Caco-2 (cell line): ENCODE data around the gene SNPH. TPM values are rescaled to one million over a fixed set of nuclear protein-coding genes. Genes with fewer than 3 reads are reported as not detected.

Experiments
- BruUV-seq: library from RNA; stranded (reverse); fragments of 400-500 nt; replicated peaks from 2 replicates; lab custom pipeline; 2021; lab: Mats Ljungman, UMichigan
- CTCF ChIA-PET: fragments of 300-600 bp; sonication (Branson Sonifier 250); formaldehyde crosslinking; loops from one replicate; lab custom pipeline; 2022; ENCODE audit warnings: antibody characterized with exemption; lab: Charles Lee
- POLR2A ChIA-PET: fragments of 300-600 bp; sonication (Branson Sonifier 250); formaldehyde crosslinking; loops from one replicate; lab custom pipeline; 2022; ENCODE audit warnings: antibody characterized with exemption; lab: Charles Lee
- DNase-seq, 2 experiments: peaks; one replicate each; pipeline versions ENCODE4 v3.0.0 to v3.0.0-alpha.2; 2020 to 2022
- H3K27me3 ChIP-seq: replicated peaks from 2 replicates; pipeline ENCODE4 v1.6.0; 2011; ENCODE audit warnings: low read length; ENCODE audit not compliant: control insufficient read depth, insufficient read depth
- H3K36me3 ChIP-seq: 2 replicates; pipeline ENCODE4 v1.5.1; 2011; ENCODE audit warnings: low read length; ENCODE audit not compliant: control insufficient read depth, insufficient read depth
- H3K4me1 ChIP-seq: fragments of 250-450 bp; sonication (Bioruptor Pico); 2 replicates; pipeline ENCODE4 v1.5.1; 2020; ENCODE audit warnings: mild to moderate bottlenecking
- H3K4me3 ChIP-seq: 2 replicates; pipeline ENCODE4 v1.5.1; 2011; ENCODE audit warnings: low read depth, mild to moderate bottlenecking, control low read depth, low read length
- H3K9me3 ChIP-seq: fragments of 250-450 bp; sonication (Bioruptor Pico); 2 replicates; pipeline ENCODE4 v1.5.1; 2020; ENCODE audit warnings: mild to moderate bottlenecking, moderate library complexity
- H3K27ac Mint-ChIP-seq: one replicate; pipeline ENCODE4 v1.8.0; 2022; ENCODE audit warnings: mixed read lengths; ENCODE audit not compliant: unreplicated experiment
- H3K27me3 Mint-ChIP-seq: one replicate; pipeline ENCODE4 v1.8.0; 2022; ENCODE audit warnings: mixed read lengths; ENCODE audit not compliant: insufficient read depth, unreplicated experiment
- H3K36me3 Mint-ChIP-seq: one replicate; pipeline ENCODE4 v1.8.0; 2022; ENCODE audit warnings: mild to moderate bottlenecking, mixed read lengths; ENCODE audit not compliant: insufficient read depth, unreplicated experiment
- H3K4me1 Mint-ChIP-seq: one replicate; pipeline ENCODE4 v1.8.0; 2022; ENCODE audit warnings: low read depth, mixed read lengths; ENCODE audit not compliant: unreplicated experiment
- H3K4me3 Mint-ChIP-seq: one replicate; pipeline ENCODE4 v1.8.0; 2022; ENCODE audit warnings: mild to moderate bottlenecking, moderate library complexity, mixed read lengths; ENCODE audit not compliant: unreplicated experiment
- H3K9me3 Mint-ChIP-seq: one replicate; pipeline ENCODE4 v1.8.0; 2022; ENCODE audit warnings: mixed read lengths; ENCODE audit not compliant: unreplicated experiment
- CTCF ChIP-seq, 2 experiments: fragments of 200-600 bp in 1 of 2; IDR thresholded peaks; 1 replicate in 1 of 2; 2 replicates in 1 of 2; pipeline versions ENCODE4 v1.5.1 to v1.8.0; 2011 to 2022; ENCODE audit warnings: antibody characterized with exemption in 1 of 2, control low read depth in 1 of 2, inconsistent platforms in 1 of 2, low read depth in 1 of 2, low read length in 1 of 2, mild to moderate bottlenecking in 1 of 2, moderate library complexity in 1 of 2; ENCODE audit not compliant: insufficient read depth in 1 of 2, severe bottlenecking in 1 of 2, unreplicated experiment in 1 of 2
- intact Hi-C: fragments of 100-400 bp; cut with micrococcal nuclease; formaldehyde crosslinking; loops from one replicate; pipeline ENCODE4 v1.10.0; 2022; ENCODE audit not compliant: unreplicated experiment
- total RNA-seq: library from RNA; stranded (reverse); gene quantifications from 2 replicates; pipeline ENCODE4 v1.2.3, GENCODE V29; 2022

SNPH gene
- total RNA-seq, 1 experiment from 2014 or later = 0.36 TPM

DNA sequence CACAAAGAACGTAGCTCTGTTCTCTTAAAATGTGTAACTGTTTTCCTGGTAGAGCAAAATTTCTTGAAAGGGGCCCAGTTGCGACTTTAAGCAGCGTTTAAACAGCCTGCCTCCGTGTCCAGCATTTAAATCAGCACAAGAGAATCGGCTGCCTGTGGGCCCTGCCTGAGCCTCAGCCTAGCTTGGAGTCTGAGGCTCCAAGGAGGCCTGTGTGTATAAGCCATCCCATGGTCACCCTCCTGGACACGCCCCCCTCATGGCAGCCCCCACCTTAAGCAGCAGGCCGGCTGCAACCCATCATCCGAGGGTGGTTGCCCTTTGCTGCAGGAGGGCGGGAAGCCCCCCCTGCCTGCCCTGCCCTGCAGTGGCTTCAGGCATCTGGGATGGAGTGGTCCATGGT, 44.0 kb downstream of the SNPH start:
- POLR2A ChIA-PET = no interaction called here
- H3K4me1 Mint-ChIP-seq = no peaks in the 10 kb centered on the region
- H3K36me3 Mint-ChIP-seq = no peaks in the 10 kb centered on the region
- no TSS peak for BruUV-seq
- intact Hi-C loops = no loop called here
- H3K4me3 Mint-ChIP-seq = no peak overlapping the region
- Histone ChIP-seq H3K4me3 (no peak overlapping the region), H3K36me3 (no peaks in the 10 kb centered on the region), H3K4me1 (no peaks in the 10 kb centered on the region), H3K9me3 (no peaks in the 10 kb centered on the region), H3K27me3 (no peaks in the 10 kb centered on the region)
- CTCF ChIA-PET = interaction anchor here (1.6 kb wide), 1 partner anchor 194 kb away, joined by 4 read pairs; no protein-coding TSS in a partner anchor
- DNase-seq = no peak
- H3K9me3 Mint-ChIP-seq = no peaks in the 10 kb centered on the region
- no peak overlapping the region for H3K27ac Mint-ChIP-seq
- no peak for TF ChIP-seq CTCF (IDR thresholded peaks at IDR 0.05; ENCODE audit: insufficient read depth in 1 of 2, low read depth in 1 of 2, low read length in 1 of 2, severe bottlenecking in 1 of 2, unreplicated experiment in 1 of 2)
- H3K27me3 Mint-ChIP-seq = no peaks in the 10 kb centered on the region

DNA sequence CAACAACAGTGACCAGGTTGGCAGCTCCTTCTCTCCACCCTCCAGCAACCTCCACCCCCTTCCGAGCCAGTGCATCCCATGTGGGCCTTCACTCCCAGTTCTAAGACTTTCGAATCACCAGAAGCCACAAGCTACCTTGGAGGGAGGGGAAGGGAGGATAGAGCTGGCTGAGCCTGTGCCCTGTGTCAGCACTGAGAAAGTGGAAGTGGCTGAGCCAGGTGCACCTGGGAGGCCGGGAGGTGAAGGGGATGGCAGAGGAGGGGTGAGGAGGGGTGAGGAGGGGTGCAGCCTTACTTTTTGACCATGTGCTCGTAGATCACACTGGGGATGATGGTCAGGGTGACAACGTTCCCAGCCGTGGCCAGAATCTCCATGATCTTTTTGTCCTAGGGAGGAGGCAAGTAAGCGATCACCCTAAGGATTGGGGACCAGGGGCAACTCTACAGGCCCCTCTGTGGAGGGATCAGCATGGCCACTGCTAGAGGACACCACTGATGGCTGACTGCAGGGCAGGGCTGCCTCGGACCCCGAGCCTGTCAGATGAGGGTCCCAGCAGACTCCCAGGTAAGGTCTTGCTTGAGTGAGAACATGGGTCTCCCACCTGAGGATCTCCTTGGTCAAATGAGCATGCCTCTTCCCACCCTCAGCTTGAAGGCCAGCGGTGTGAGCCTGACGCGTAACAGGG, 44.6 kb downstream of the SNPH start:
- Histone ChIP-seq H3K9me3 (no peaks in the 10 kb centered on the region), H3K36me3 (no peaks in the 10 kb centered on the region), H3K4me3 (no peak overlapping the region), H3K27me3 (no peaks in the 10 kb centered on the region), H3K4me1 (no peaks in the 10 kb centered on the region)
- Mint-ChIP-seq H3K36me3 (no peaks in the 10 kb centered on the region), H3K9me3 (no peaks in the 10 kb centered on the region), H3K4me1 (no peaks in the 10 kb centered on the region), H3K27ac (no peak overlapping the region), H3K27me3 (no peaks in the 10 kb centered on the region), H3K4me3 (no peak overlapping the region)
- no TSS peak for BruUV-seq
- intact Hi-C loops = no loop called here
- no peak for DNase-seq
- CTCF ChIA-PET = interaction anchor here (1.6 kb wide), 1 partner anchor 193 kb away, joined by 4 read pairs; no protein-coding TSS in a partner anchor
- TF ChIP-seq CTCF (IDR thresholded peaks at IDR 0.05; ENCODE audit: insufficient read depth in 1 of 2, low read depth in 1 of 2, low read length in 1 of 2, severe bottlenecking in 1 of 2, unreplicated experiment in 1 of 2) = no peak
- POLR2A ChIA-PET = no interaction called here

DNA sequence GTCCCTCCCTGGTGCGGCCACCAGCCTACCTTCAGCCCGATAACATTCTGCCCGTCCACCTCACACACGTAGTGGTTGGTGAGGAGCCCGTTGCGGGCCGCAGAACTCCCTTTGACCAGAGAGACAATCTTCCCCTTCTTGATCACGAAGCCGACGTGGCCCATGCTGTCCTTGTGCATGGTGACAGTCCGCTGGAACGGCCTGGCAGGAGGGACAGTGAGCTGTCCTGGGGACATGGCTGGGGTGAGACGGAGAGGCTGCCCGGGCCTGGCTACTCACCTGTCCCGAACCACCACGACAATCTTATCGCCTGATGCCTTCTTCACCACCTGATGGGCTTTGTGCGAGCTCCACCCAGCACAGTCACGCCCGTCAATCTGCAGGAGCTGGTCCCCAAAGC, 46.2 kb downstream of the SNPH start:
- TF ChIP-seq CTCF (IDR thresholded peaks at IDR 0.05; ENCODE audit: insufficient read depth in 1 of 2, low read depth in 1 of 2, low read length in 1 of 2, severe bottlenecking in 1 of 2, unreplicated experiment in 1 of 2) = no peak
- no peak overlapping the region for H3K4me3 Mint-ChIP-seq
- CTCF ChIA-PET = interaction anchor here (1.4 kb wide), 1 partner anchor 126 kb away, joined by 7 read pairs; no protein-coding TSS in a partner anchor

More for the DNA sequence above, 46.2 kb downstream of the SNPH start:
- H3K9me3 ChIP-seq = no peaks in the 10 kb centered on the region
- H3K4me3 ChIP-seq = no peak overlapping the region
- H3K36me3 ChIP-seq = no peaks in the 10 kb centered on the region
- no TSS peak for BruUV-seq
- no peaks in the 10 kb centered on the region for H3K9me3 Mint-ChIP-seq
- H3K4me1 ChIP-seq = no peaks in the 10 kb centered on the region
- POLR2A ChIA-PET = no interaction called here
- H3K27me3 ChIP-seq = no peaks in the 10 kb centered on the region
- no peaks in the 10 kb centered on the region for H3K4me1 Mint-ChIP-seq
- no peak for DNase-seq
- H3K36me3 Mint-ChIP-seq = no peaks in the 10 kb centered on the region
- no peaks in the 10 kb centered on the region for H3K27me3 Mint-ChIP-seq
- H3K27ac Mint-ChIP-seq = no peak overlapping the region
- intact Hi-C loops = no loop called here
